ENCODE measurements around the gene WDR44. TPM values are rescaled to one million over a fixed set of nuclear protein-coding genes. Genes with fewer than 3 reads are reported as not detected.
"Not testable (repeated sequence)": the region's sequence is repeated elsewhere in the genome, so short reads cannot be mapped to it uniquely, and the experiment has no call there.

The WDR44 gene
- total RNA-seq, 4 donors from 2014 or later = 12.6 to 16.3 (median 14.1) TPM

GRCh38 chrX:118475903-118476302 lies 130.0 kb downstream of the WDR44 start:
- intact Hi-C loops (cut with DNase I; ENCODE audit: low total_unique reads) (no loop called here), in situ Hi-C loops (cut with MboI; ENCODE audit: low sequenced_read_pairs in 4 of 4) (no loop called here)
- Histone ChIP-seq H3K9me3 (no peaks in the 10 kb centered on the region), H3K36me3 (no peaks in the 10 kb centered on the region), H3K4me3 (no peak overlapping the region), H3K4me1 (no peaks in the 10 kb centered on the region), H3K27ac (no peak overlapping the region), H3K27me3 (no peaks in the 10 kb centered on the region)
- DNase-seq (no peak), ATAC-seq (no peak)
- no peak for TF ChIP-seq POLR2A (IDR thresholded peaks at IDR 0.05)
- no peak for TF ChIP-seq CTCF (IDR thresholded peaks at IDR 0.05 in 4 of 5, conservative IDR thresholded peaks at IDR 0.05 in 1 of 5)

- in situ Hi-C loops (cut with MboI; ENCODE audit: low sequenced_read_pairs in 4 of 4) (no loop called here), intact Hi-C loops (cut with DNase I; ENCODE audit: low total_unique reads) (no loop called here)
- DNase-seq (no peak), ATAC-seq (no peak)
- H3K9me3 ChIP-seq = no peaks in the 10 kb centered on the region
- no peaks in the 10 kb centered on the region for H3K36me3 ChIP-seq
- H3K27me3 ChIP-seq = no peaks in the 10 kb centered on the region
- H3K4me1 ChIP-seq = no peaks in the 10 kb centered on the region
- no peak overlapping the region for H3K27ac ChIP-seq
- TF ChIP-seq CTCF (IDR thresholded peaks at IDR 0.05 in 4 of 5, conservative IDR thresholded peaks at IDR 0.05 in 1 of 5) (no peak), POLR2A (IDR thresholded peaks at IDR 0.05) (no peak)
- no peak overlapping the region for H3K4me3 ChIP-seq
Observed at GRCh38 chrX:118480172-118480571, 134.3 kb downstream of the WDR44 start.

DNA sequence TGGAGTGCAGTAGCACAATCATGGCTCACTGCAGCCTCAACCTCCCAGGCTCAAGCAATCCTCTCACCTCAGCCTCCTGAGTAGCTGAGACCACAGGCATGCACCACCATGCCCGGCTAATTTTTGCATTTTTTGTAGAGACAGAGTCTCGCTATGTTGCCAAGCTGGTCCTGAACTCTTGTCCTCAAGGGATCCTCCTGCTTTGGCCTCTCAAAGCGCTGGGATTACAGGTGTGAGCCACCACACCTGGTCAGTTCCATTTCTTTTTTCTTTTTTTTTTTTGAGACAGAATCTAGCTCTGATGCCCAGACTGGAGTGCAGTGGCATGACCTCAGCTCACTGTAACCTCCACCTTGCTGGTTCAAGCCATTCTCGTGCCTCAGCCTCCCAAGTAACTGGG lies 136.5 kb downstream of the WDR44 start:
- H3K27me3 ChIP-seq; intact Hi-C loops (cut with DNase I; ENCODE audit: low total_unique reads); DNase-seq; in situ Hi-C loops (cut with MboI; ENCODE audit: low sequenced_read_pairs in 4 of 4); H3K4me3 ChIP-seq; H3K9me3 ChIP-seq; H3K36me3 ChIP-seq; H3K4me1 ChIP-seq; H3K27ac ChIP-seq; ATAC-seq: not testable (repeated sequence)

DNA sequence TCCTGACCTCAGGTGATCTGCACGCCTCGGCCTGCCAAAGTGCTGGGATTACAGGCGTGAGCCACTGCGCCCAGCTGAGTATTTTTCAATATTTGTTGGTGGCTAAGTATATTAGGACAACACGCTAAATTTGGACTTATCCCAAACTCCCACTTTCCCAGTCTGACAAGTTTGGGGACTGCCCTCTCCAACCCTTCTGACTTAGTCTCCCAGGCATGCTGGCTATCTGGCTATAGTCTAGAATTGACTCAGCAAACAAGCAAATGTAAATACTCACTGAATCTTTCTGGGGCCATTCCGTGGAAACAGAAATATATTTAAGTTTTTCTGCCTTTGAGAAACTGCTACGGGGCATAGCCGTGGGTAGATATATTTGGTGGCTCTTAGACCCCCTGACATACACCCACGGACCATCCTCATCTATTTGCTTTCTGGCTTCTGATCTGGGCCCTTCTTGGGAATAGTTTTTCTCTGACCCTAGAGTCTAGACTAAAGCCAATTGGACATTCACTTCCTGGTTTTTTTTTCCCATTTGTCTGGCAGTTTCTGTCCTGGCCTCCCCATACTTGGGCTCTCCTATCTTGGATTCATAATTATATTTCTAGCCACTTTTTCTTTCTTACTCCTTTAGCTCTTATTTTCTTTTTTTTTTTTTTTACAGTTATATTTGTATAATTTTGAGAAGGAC lies 138.5 kb downstream of the WDR44 start:
- no peaks in the 10 kb centered on the region for H3K9me3 ChIP-seq
- H3K27ac ChIP-seq = no peak overlapping the region
- no peaks in the 10 kb centered on the region for H3K4me1 ChIP-seq
- ATAC-seq (no peak), DNase-seq (no peak)
- in situ Hi-C loops (cut with MboI; ENCODE audit: low sequenced_read_pairs in 4 of 4) (no loop called here), intact Hi-C loops (cut with DNase I; ENCODE audit: low total_unique reads) (no loop called here)
- TF ChIP-seq POLR2A (IDR thresholded peaks at IDR 0.05) (no peak), CTCF (IDR thresholded peaks at IDR 0.05 in 4 of 5, conservative IDR thresholded peaks at IDR 0.05 in 1 of 5) (no peak)
- no peaks in the 10 kb centered on the region for H3K36me3 ChIP-seq
- no peak overlapping the region for H3K4me3 ChIP-seq
- H3K27me3 ChIP-seq = no peaks in the 10 kb centered on the region

DNA sequence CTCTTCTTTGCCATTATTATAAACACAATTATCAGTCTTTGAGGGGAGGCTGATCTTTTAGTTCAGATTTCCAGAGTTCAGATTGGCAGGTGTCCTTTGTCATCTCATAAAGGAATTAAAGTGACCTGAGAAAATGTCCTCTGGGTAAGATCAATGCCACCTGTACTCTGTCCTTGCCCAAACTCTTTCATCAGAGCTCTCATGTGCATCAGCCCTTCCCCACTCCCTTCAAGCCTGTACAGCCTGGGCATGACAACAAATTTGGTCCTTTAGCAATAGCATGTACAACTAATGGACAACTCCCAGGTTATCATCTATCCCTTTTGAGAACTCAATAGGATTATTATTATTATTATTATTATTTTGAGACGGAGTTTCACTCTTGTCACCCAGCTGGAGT lies 140.8 kb downstream of the WDR44 start:
- in situ Hi-C loops (cut with MboI; ENCODE audit: low sequenced_read_pairs in 4 of 4); DNase-seq: not testable (repeated sequence)

GRCh38 chrX:118493016-118493415 lies 147.1 kb downstream of the WDR44 start:
- Histone ChIP-seq H3K27me3 (peaks cover 0 to 20% (median 8%) of the 10 kb centered on the region in 3 donors), H3K27ac (no peak overlapping the region), H3K9me3 (no peaks in the 10 kb centered on the region), H3K4me3 (no peak overlapping the region), H3K36me3 (no peaks in the 10 kb centered on the region), H3K4me1 (no peaks in the 10 kb centered on the region)
- intact Hi-C loops (cut with DNase I; ENCODE audit: low total_unique reads) (no loop called here), in situ Hi-C loops (cut with MboI; ENCODE audit: low sequenced_read_pairs in 4 of 4) (no loop called here)
- TF ChIP-seq POLR2A (IDR thresholded peaks at IDR 0.05) (no peak), CTCF (IDR thresholded peaks at IDR 0.05 in 4 of 5, conservative IDR thresholded peaks at IDR 0.05 in 1 of 5) (no peak)
- no peak for ATAC-seq
- no peak for DNase-seq

More for the DNA sequence above, 140.8 kb downstream of the WDR44 start:
- ATAC-seq; intact Hi-C loops (cut with DNase I; ENCODE audit: low total_unique reads); H3K27me3 ChIP-seq; H3K27ac ChIP-seq; H3K4me3 ChIP-seq; H3K36me3 ChIP-seq; H3K9me3 ChIP-seq; H3K4me1 ChIP-seq: not testable (repeated sequence)
